GM18909 (cell line): ENCODE results near the gene SELENOF.
"Not testable (repeated sequence)": the region's sequence is repeated elsewhere in the genome, so short reads cannot be mapped to it uniquely, and the experiment has no call there.

Source experiments
- ATAC-seq: cut with Tn5 transposase; IDR thresholded peaks from one replicate; pipeline ENCODE4 v1.9.1; 2021; ENCODE audit warnings: mild to moderate bottlenecking; ENCODE audit not compliant: unreplicated experiment, poor library complexity

Gene SELENOF

DNA sequence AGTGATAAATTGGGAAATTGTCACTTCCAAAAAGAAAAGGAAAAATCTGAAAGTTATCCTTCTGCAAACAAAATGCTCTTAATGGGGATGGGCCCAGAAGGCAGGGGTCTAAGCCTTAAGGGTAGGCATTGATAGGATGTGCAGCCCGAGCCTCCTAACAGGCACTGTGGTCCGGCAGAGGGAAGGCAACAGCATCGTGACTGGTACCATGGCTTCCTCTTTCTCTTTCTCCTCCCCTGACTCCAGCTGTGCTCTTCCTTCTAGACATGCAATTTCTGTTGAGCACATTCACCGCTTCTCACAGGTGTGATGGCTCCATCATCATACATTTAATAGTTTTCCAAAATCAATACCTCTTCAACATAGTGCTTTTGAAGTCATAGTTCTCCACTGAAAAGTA, 91.5 kb downstream of the SELENOF start:
- no peak for ATAC-seq

DNA sequence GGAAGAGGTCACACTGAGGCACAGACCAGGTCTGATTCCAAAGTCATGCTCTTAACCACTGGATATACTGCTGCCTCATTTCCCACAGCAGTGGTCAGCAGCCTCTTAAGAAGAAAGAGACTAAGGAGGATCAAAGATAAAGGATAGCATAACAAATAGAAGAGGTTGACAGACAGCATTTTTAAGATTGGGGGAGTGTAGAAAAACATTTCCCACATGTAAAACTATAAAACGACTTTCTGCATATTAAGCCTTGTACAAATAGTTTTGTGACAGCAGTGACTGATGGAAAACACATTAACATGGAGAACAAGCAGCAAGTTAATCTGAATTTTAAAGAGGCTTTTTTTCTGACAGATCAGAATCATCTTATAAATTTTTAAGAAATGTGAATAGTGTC, 92.0 kb downstream of the SELENOF start:
- ATAC-seq: no peak

DNA sequence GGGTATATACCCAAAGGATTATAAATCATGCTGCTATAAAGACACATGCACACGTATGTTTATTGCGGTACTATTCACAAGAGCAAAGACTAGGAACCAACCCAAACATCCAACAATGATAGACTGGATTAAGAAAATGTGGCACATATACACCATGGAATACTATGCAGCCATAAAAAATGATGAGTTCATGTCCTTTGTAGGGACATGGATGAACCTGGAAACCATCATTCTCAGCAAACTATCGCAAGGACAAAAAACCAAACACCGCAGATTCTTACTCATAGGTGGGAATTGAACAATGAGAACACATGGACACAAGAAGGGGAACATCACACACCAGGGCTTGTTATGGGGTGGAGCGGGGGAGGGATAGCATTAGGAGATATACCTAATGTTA, 94.0 kb downstream of the SELENOF start:
- ATAC-seq: not testable (repeated sequence)

DNA sequence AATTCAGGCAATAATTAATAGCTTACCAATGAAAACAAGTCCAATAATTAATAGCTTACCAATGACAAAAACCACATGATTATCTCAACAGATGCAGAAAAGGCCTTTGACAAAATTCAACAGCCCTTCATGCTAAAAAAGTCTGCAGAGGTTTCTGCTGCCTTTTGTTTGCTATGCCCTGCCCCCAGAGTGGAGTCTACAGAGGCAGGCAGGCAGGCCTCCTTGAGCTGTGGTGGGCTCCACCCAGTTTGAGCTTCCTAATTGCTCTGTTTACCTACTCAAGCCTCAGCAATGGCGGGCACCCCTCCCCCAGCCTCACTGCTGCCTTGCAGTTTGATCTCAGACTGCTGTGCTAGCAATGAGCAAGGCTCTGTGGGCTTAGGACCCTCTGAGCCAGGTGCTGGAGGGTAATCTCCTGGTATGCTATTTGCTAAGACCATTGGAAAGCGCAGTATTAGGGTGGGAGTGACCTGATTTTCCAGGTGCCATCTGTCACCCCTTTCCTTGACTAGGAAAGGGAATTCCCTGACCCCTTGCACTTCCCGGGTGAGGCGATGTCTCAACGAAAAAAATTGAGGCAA, 96.6 kb downstream of the SELENOF start:
- ATAC-seq: not testable (repeated sequence)

DNA sequence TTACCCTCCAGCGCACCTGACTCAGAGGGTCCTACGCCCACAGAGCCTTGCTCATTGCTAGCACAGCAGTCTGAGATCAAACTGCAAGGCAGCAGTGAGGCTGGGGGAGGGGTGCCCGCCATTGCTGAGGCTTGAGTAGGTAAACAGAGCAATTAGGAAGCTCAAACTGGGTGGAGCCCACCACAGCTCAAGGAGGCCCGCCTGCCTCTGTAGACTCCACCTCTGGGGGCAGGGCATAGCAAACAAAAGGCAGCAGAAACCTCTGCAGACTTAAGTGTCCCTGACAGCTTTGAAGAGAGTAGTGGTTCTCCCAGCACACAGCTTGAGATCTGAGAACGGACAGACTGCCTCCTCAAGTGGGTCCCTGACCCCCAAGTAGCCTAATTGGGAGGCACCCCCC, 99.8 kb downstream of the SELENOF start:
- not testable (repeated sequence) for ATAC-seq
